Osteocyte (in vitro differentiated cells): Measurements from ENCODE around the gene AOPEP. TPM values are rescaled to one million over a fixed set of nuclear protein-coding genes. Genes with fewer than 3 reads are reported as not detected.

Experiments used
- DNase-seq: peaks from one replicate; pipeline ENCODE4 v3.0.0; 2021; ENCODE audit warnings: mixed read lengths; ENCODE audit not compliant: unreplicated experiment; ENCODE audit errors: extremely low spot score
- H3K27ac Mint-ChIP-seq: one replicate; pipeline ENCODE4 v1.8.0; 2021; ENCODE audit warnings: mild to moderate bottlenecking, mixed read lengths; ENCODE audit not compliant: unreplicated experiment
- H3K27me3 Mint-ChIP-seq: one replicate; pipeline ENCODE4 v1.8.0; 2021; ENCODE audit warnings: mixed read lengths; ENCODE audit not compliant: unreplicated experiment
- H3K36me3 Mint-ChIP-seq: one replicate; pipeline ENCODE4 v1.8.0; 2021; ENCODE audit warnings: mixed read lengths; ENCODE audit not compliant: unreplicated experiment
- H3K4me1 Mint-ChIP-seq: one replicate; pipeline ENCODE4 v1.8.0; 2021; ENCODE audit warnings: mixed read lengths; ENCODE audit not compliant: unreplicated experiment
- H3K4me3 Mint-ChIP-seq: one replicate; pipeline ENCODE4 v1.8.0; 2021; ENCODE audit warnings: mild to moderate bottlenecking, moderate library complexity, mixed read lengths; ENCODE audit not compliant: unreplicated experiment
- H3K9me3 Mint-ChIP-seq: one replicate; pipeline ENCODE4 v1.8.0; 2021; ENCODE audit warnings: mixed read lengths; ENCODE audit not compliant: unreplicated experiment
- CTCF ChIP-seq: fragments of 200-600 bp; sonication (generic); IDR thresholded peaks from 2 replicates; pipeline ENCODE4 v1.5.0; 2021; ENCODE audit warnings: antibody characterized with exemption, mild to moderate bottlenecking, moderate library complexity
- total RNA-seq: library from RNA; stranded (reverse); gene quantifications from 2 replicates; pipeline ENCODE4 v1.2.1, GENCODE V29; 2021

Gene AOPEP
- total RNA-seq, 1 donor from 2014 or later, result 108 TPM

DNA sequence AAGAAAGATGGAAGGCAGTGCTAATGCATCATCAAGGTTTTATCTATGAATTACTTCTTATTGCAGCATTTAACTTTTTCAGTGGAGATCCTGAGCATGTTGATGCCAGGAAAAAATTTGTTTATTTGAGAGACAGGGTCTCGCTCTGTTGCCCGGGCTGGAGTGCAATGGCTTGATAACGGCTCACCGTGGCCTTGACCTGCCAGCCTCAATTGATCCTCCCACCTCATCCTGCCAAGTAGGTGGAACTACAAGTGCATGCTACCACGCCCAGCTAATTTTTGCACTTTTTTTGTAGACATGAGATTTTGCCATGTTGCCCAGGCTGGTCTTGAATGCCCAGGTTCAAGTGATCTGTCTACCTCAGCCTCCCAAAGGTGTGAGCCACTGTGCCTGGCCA is 47.2 kb downstream of the AOPEP start:
- Mint-ChIP-seq H3K27me3 (no peaks in the 10 kb centered on the region), H3K27ac (no peak overlapping the region), H3K4me1 (peaks cover 14% of the 10 kb centered on the region), H3K4me3 (no peak overlapping the region), H3K36me3 (peaks cover 4% of the 10 kb centered on the region), H3K9me3 (no peaks in the 10 kb centered on the region)
- DNase-seq, result no peak
- TF ChIP-seq CTCF, result no peak

- Mint-ChIP-seq H3K9me3 (no peaks in the 10 kb centered on the region), H3K27ac (no peak overlapping the region), H3K4me3 (no peak overlapping the region), H3K4me1 (peaks cover 21% of the 10 kb centered on the region), H3K27me3 (no peaks in the 10 kb centered on the region), H3K36me3 (peaks cover 4% of the 10 kb centered on the region)
- no peak for TF ChIP-seq CTCF
- DNase-seq, result no peak
Observed at GRCh38 chr9:94778013-94778412, 51.5 kb downstream of the AOPEP start.

DNA sequence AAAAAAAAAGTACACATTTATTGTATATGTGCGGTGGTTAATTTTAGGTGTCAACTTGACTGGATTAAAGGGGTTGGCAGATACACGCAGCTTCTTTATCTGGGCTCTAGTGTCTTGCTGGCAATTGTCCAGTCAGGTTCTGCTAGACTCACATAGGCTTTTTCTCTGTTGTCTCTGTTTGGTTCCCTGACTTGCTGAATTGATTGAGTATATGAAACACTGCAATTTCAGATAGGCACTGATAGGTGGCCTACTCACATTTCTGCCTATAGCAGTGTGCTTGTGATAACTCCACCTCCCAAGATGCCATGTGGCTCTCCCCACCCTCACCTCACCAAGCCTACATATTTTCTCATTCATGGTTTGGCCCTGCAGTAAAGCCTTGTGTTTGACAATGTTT is 52.5 kb downstream of the AOPEP start:
- Mint-ChIP-seq H3K27me3 (no peaks in the 10 kb centered on the region), H3K4me3 (no peak overlapping the region), H3K36me3 (no peaks in the 10 kb centered on the region), H3K27ac (no peak overlapping the region), H3K9me3 (no peaks in the 10 kb centered on the region), H3K4me1 (peaks cover 24% of the 10 kb centered on the region)
- DNase-seq, result no peak
- TF ChIP-seq CTCF, result no peak

DNA sequence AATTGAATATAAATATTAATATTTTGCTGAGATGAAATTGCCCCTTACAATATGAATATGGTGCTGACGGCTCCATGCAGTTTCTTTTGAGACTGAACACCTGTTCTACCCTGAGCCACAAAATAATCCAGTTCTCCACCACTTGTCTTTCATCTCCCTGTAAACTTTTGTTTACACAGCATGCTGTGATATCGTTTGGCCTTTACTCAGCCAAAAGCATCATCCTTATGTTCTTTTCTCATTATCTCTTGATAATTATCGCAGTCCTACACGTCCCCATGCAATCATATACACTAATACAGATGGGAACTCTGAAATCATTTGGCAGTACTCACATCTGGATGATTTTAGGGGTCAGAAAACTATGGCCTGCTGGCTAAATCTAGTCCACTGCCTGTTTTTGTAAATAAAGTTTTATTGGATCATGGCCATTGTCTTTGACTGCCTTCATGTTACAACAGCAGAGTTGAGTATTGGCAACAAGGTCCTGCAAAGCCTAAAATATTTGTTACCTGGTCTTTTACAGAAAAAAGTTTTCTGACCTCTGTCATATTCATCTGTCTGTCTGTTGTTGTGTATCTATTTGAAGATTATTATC is 53.3 kb downstream of the AOPEP start:
- H3K9me3 Mint-ChIP-seq, result no peaks in the 10 kb centered on the region
- no peak overlapping the region for H3K27ac Mint-ChIP-seq
- H3K4me1 Mint-ChIP-seq, result peaks cover 28% of the 10 kb centered on the region
- no peaks in the 10 kb centered on the region for H3K27me3 Mint-ChIP-seq
- H3K36me3 Mint-ChIP-seq, result no peaks in the 10 kb centered on the region
- no peak for DNase-seq
- no peak for TF ChIP-seq CTCF
- H3K4me3 Mint-ChIP-seq, result no peak overlapping the region

DNA sequence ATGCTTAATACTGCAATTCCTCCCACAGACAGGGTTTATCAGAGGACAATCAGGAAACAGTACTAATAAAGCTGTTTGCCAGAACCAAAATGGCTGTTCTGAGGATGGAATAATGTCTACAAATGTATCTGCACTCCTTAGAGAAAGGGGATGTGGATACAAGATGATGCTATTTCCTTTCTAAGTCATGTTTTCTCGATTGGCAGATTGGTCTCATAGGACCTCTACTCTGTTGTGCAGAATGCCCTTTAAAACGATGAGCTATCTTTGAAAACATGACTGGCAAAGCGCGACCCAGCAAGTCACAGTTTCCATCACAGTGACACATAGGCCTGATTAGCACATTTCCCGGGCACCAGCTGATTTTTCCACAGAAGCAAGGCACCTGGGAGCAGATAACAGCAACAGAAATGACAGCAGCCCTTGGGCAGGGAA is 54.0 kb downstream of the AOPEP start:
- H3K27ac Mint-ChIP-seq, result no peak overlapping the region
- H3K27me3 Mint-ChIP-seq, result no peaks in the 10 kb centered on the region
- TF ChIP-seq CTCF, result no peak
- H3K9me3 Mint-ChIP-seq, result no peaks in the 10 kb centered on the region
- H3K4me1 Mint-ChIP-seq, result peaks cover 34% of the 10 kb centered on the region
- no peaks in the 10 kb centered on the region for H3K36me3 Mint-ChIP-seq
- H3K4me3 Mint-ChIP-seq, result no peak overlapping the region
- DNase-seq, result no peak
